Measurements from ENCODE around the gene KIFC3. TPM values are rescaled to one million over a fixed set of nuclear protein-coding genes. Genes with fewer than 3 reads are reported as not detected.
"Not testable (repeated sequence)": the region's sequence is repeated elsewhere in the genome, so short reads cannot be mapped to it uniquely, and the experiment has no call there.

Gene KIFC3
- total and polyA plus RNA-seq, 11 donors = 46.1 to 105 (median 65.6) TPM

GRCh38 chr16:57713596-57713995 is 88.7 kb downstream of the KIFC3 start:
- TF ChIP-seq CTCF (IDR thresholded peaks at IDR 0.05) (no peak), POLR2A (IDR thresholded peaks at IDR 0.05) (no peak)
- H3K27ac ChIP-seq = no peak overlapping the region
- H3K27me3 ChIP-seq = peaks cover 0 to 5% (median 0%) of the 10 kb centered on the region in 9 donors
- no peak for ATAC-seq
- no peaks in the 10 kb centered on the region for H3K36me3 ChIP-seq
- intact Hi-C loops (cut with DNase I) = loop anchor here in 1 of 10 donors (10.0 kb wide), 1 partner anchor 59 kb away; no protein-coding TSS in a partner anchor
- no peak for DNase-seq
- H3K9me3 ChIP-seq = no peaks in the 10 kb centered on the region
- no peak overlapping the region for H3K4me3 ChIP-seq
- no peaks in the 10 kb centered on the region for H3K4me1 ChIP-seq
- 79 to 94% (median 87%) methylated on average over 8 of the region's 8 CpGs for WGBS, 4 donors

GRCh38 chr16:57712569-57712968 is 89.7 kb downstream of the KIFC3 start:
- not testable (repeated sequence) for DNase-seq, H3K4me3 ChIP-seq, H3K36me3 ChIP-seq, H3K9me3 ChIP-seq, H3K27ac ChIP-seq, H3K27me3 ChIP-seq, H3K4me1 ChIP-seq, ATAC-seq
- WGBS, 4 donors = 68 to 77% (median 70%) methylated on average over 6 of the region's 6 CpGs
- intact Hi-C loops (cut with DNase I) = loop anchor here in 1 of 10 donors (10.0 kb wide), 1 partner anchor 58 kb away; no protein-coding TSS in a partner anchor

- no peak overlapping the region for H3K4me3 ChIP-seq
- 88 to 96% (median 91%) methylated on average over 3 of the region's 3 CpGs for WGBS, 4 donors
- no peak overlapping the region for H3K27ac ChIP-seq
- no peaks in the 10 kb centered on the region for H3K4me1 ChIP-seq
- no peaks in the 10 kb centered on the region for H3K36me3 ChIP-seq
- TF ChIP-seq CTCF (IDR thresholded peaks at IDR 0.05) (no peak), POLR2A (IDR thresholded peaks at IDR 0.05) (no peak)
- no peak for DNase-seq
- intact Hi-C loops (cut with DNase I) = loop anchor here in 1 of 10 donors (10.0 kb wide), 1 partner anchor 57 kb away; no protein-coding TSS in a partner anchor
- H3K27me3 ChIP-seq = peaks cover 0 to 5% (median 0%) of the 10 kb centered on the region in 9 donors
- no peaks in the 10 kb centered on the region for H3K9me3 ChIP-seq
- ATAC-seq = no peak
Observed at GRCh38 chr16:57711993-57712392, 90.3 kb downstream of the KIFC3 start.

- no peak for ATAC-seq
- WGBS, 4 donors = 80 to 89% (median 86%) methylated on average over 5 of the region's 5 CpGs
- H3K27me3 ChIP-seq = peaks cover 0 to 2% (median 0%) of the 10 kb centered on the region in 9 donors
- H3K9me3 ChIP-seq = no peaks in the 10 kb centered on the region
- H3K27ac ChIP-seq = no peak overlapping the region
- TF ChIP-seq CTCF (IDR thresholded peaks at IDR 0.05) = no peak
- TF ChIP-seq POLR2A (IDR thresholded peaks at IDR 0.05) = no peak
- H3K4me1 ChIP-seq = no peaks in the 10 kb centered on the region
- DNase-seq = no peak
- intact Hi-C loops (cut with DNase I) = loop anchor here in 1 of 10 donors (10.0 kb wide), 1 partner anchor 57 kb away; no protein-coding TSS in a partner anchor
- no peaks in the 10 kb centered on the region for H3K36me3 ChIP-seq
- no peak overlapping the region for H3K4me3 ChIP-seq
Observed at GRCh38 chr16:57711346-57711745, 90.9 kb downstream of the KIFC3 start.

- no peak for TF ChIP-seq POLR2A (IDR thresholded peaks at IDR 0.05)
- TF ChIP-seq CTCF (IDR thresholded peaks at IDR 0.05) = no peak
- intact Hi-C loops (cut with DNase I) = loop anchor here in 2 of 10 donors (5.0 to 10.0 kb wide), 2 partner anchors 47 to 55 kb away; no protein-coding TSS in a partner anchor
- Histone ChIP-seq H3K9me3 (no peaks in the 10 kb centered on the region), H3K27me3 (peaks cover 0 to 2% (median 0%) of the 10 kb centered on the region in 9 donors), H3K36me3 (no peaks in the 10 kb centered on the region), H3K4me3 (no peak overlapping the region), H3K4me1 (no peaks in the 10 kb centered on the region), H3K27ac (no peak overlapping the region)
- WGBS, 4 donors = 91 to 94% (median 92%) methylated on average over 3 of the region's 3 CpGs
- no peak for ATAC-seq
- DNase-seq = no peak
Observed at GRCh38 chr16:57709663-57710062, 92.6 kb downstream of the KIFC3 start.

Measured in heart left ventricle (tissue), 16 donors.